HepG2 (cell line): ENCODE results near the gene HPS1.

Experiments used
- GFI1 ChIP-seq: sonication (generic); formaldehyde crosslinking; IDR thresholded peaks from 2 replicates; pipeline ENCODE4 v1.5.0; 2020; ENCODE audit warnings: missing genetic modification reagents, mild to moderate bottlenecking, borderline replicate concordance
- PHF5A ChIP-seq: IDR thresholded peaks from one replicate; pipeline ENCODE4 v1.6.1; 2018; ENCODE audit warnings: low read depth, missing genetic modification reagents; ENCODE audit not compliant: unreplicated experiment
- ZNF121 ChIP-seq: sonication (generic); formaldehyde crosslinking; IDR thresholded peaks from 2 replicates; pipeline ENCODE4 v1.5.0; 2020; ENCODE audit warnings: mild to moderate bottlenecking, missing genetic modification reagents
- ZNF780A ChIP-seq: sonication (generic); formaldehyde crosslinking; IDR thresholded peaks from 2 replicates; pipeline ENCODE4 v1.8.0; 2022; ENCODE audit warnings: mild to moderate bottlenecking, missing genetic modification reagents, moderate library complexity
- TF ChIP-seq, protein P1 (sequence below): sonication (generic); formaldehyde crosslinking; IDR thresholded peaks from 2 replicates; pipeline ENCODE4 v1.5.0; 2020; ENCODE audit warnings: missing genetic modification reagents
- TF ChIP-seq, protein P2 (sequence below): sonication (generic); formaldehyde crosslinking; IDR thresholded peaks from 2 replicates; pipeline ENCODE4 v1.5.0; 2020; ENCODE audit warnings: missing genetic modification reagents
- TF ChIP-seq, protein P3 (sequence below): sonication (generic); formaldehyde crosslinking; IDR thresholded peaks from 2 replicates; pipeline ENCODE4 v1.5.0; 2020; ENCODE audit warnings: missing genetic modification reagents, mild to moderate bottlenecking, borderline replicate concordance

DNA sequence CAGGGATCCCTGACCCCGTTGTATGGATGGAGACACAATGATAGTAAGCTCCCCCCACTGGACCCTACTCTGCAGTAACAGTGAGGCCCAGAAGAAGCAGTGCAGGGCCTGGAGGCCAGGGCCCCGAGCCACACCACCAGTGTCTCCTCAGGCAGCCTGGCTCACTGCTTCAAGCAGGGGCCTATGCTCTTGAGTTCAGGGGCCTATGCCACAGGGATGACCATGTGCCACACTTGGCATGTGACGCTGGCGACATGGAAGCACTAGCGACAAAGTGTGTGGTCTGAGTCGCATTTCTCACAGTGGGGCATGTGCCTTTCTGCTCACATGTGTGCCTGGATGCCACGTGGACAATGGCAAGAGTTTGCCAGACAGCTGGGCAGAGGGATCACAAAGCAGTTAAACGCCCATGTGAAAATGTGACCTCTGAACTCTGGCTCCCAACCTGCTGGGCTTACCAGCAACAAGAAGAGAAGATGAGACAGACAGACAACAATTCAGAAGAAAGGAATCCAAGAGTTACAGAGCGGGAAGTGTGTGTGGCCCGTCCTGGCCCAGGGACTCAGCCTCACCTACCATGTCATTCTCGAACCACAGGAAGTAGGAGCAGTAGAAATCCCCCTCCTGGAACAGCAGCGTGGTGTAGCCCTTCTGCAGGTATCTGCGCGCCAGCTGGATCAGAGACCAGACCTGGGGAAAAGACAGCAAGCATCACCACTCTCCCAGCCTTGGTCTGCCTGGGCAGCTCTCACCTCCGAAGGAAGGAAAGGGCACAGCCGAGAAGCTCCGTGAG, 27.1 kb downstream of the HPS1 start:
- TF ChIP-seq ZNF780A (CRISPR knock-in tag) (no peak), PHF5A (CRISPR knock-in tag) (no peak), GFI1 (CRISPR knock-in tag) (no peak), ZNF121 (CRISPR knock-in tag) (no peak)
- TF ChIP-seq, protein P1, sequence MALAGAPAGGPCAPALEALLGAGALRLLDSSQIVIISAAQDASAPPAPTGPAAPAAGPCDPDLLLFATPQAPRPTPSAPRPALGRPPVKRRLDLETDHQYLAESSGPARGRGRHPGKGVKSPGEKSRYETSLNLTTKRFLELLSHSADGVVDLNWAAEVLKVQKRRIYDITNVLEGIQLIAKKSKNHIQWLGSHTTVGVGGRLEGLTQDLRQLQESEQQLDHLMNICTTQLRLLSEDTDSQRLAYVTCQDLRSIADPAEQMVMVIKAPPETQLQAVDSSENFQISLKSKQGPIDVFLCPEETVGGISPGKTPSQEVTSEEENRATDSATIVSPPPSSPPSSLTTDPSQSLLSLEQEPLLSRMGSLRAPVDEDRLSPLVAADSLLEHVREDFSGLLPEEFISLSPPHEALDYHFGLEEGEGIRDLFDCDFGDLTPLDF (CRISPR knock-in tag) = no peak
- TF ChIP-seq, protein P2, sequence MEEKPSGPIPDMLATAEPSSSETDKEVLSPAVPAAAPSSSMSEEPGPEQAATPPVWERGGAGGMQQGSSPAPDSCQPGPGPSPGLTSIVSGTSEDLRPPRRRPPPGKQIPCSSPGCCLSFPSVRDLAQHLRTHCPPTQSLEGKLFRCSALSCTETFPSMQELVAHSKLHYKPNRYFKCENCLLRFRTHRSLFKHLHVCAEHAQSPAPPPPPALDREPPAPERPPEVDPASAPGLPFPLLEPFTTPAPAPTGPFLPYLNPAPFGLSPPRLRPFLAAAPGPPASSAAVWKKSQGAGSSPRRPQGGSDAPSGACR (CRISPR knock-in tag) = no peak
- TF ChIP-seq, protein P3, sequence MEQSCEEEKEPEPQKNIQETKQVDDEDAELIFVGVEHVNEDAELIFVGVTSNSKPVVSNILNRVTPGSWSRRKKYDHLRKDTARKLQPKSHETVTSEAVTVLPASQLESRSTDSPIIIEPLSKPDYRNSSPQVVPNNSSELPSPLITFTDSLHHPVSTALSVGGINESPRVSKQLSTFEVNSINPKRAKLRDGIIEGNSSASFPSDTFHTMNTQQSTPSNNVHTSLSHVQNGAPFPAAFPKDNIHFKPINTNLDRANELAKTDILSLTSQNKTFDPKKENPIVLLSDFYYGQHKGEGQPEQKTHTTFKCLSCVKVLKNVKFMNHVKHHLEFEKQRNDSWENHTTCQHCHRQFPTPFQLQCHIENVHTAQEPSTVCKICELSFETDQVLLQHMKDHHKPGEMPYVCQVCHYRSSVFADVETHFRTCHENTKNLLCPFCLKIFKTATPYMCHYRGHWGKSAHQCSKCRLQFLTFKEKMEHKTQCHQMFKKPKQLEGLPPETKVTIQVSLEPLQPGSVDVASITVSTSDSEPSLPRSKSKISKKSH = no peak
